GM13976 (cell line): ENCODE measurements around the gene PREX1.

Experiments
- DNase-seq: peaks from one replicate; pipeline ENCODE4 v3.0.0; 2012; ENCODE audit warnings: low spot score
- CTCF ChIP-seq: IDR thresholded peaks from 2 replicates; pipeline ENCODE4 v1.5.1; 2012; ENCODE audit warnings: borderline replicate concordance, mild to moderate bottlenecking; ENCODE audit not compliant: insufficient read depth; ENCODE audit errors: extremely low read depth, missing control alignments, control extremely low read depth
- in situ Hi-C: fragments of 300-500 bp; cut with MboI; formaldehyde crosslinking; loops from one replicate; pipeline ENCODE4 v1.12.0; 2022; ENCODE audit warnings: low sequenced_read_pairs, mixed read lengths, inconsistent platforms; ENCODE audit not compliant: unreplicated experiment

The PREX1 gene

GRCh38 chr20:48818031-48818370 is 9.8 kb downstream of the PREX1 start:
- no peak for DNase-seq
- in situ Hi-C loops = no loop called here
- no peak for TF ChIP-seq CTCF

DNA sequence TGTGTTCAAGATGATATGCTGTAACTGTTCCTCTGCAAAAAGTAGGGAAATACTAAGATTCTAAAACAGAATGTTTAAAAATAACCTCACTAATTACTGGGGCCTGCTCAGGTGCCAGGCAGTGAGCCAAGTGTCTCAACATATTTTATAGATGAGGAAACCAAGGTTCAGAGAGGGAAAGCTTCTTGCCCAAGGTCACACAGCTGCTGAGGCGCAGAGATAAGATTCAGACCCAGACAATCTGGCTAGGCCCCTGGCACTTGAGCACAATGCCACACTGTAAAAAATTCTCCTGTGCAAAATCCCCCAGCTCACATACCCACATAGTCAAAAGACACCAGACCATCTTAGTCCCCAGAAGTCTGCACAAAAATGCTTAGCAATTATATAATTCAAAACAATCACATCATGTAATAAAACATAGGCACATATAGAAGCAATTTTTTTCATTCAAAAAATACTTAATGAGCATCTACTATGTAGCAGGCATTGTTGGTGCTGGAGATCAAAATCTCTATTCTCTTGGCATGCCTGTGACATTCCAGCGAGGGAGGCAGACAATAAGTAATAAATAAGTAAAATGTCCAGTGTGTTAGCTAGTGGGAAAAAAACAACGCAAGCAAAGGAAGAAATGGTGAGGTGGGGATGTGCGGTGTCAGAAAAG is 10.3 kb downstream of the PREX1 start:
- in situ Hi-C loops = no loop called here
- DNase-seq = no peak
- no peak for TF ChIP-seq CTCF

- in situ Hi-C loops = no loop called here
- TF ChIP-seq CTCF = no peak
- DNase-seq = no peak
These were observed 11.3 kb downstream of the PREX1 start for GRCh38 chr20:48816282-48817205.

GRCh38 chr20:48815537-48815936 is 12.3 kb downstream of the PREX1 start:
- TF ChIP-seq CTCF = no peak
- in situ Hi-C loops = no loop called here
- no peak for DNase-seq

- TF ChIP-seq CTCF = no peak
- in situ Hi-C loops = no loop called here
- no peak for DNase-seq
These were observed 13.2 kb downstream of the PREX1 start for GRCh38 chr20:48814633-48815032.

- in situ Hi-C loops = no loop called here
- no peak for DNase-seq
- TF ChIP-seq CTCF = no peak
These were observed 13.8 kb downstream of the PREX1 start for GRCh38 chr20:48813930-48814546.
